Neural cell (in vitro differentiated cells): ENCODE measurements around the gene ADARB2. TPM values are rescaled to one million over a fixed set of nuclear protein-coding genes. Genes with fewer than 3 reads are reported as not detected.

Experiments used
- H2AFZ ChIP-seq: fragments of 200-600, 300-800 bp; sonication (generic), shearing (Covaris generic); 2 replicates; pipeline ENCODE4 v1.6.0; 2014; ENCODE audit warnings: low read depth, mild to moderate bottlenecking, antibody characterized with exemption, low read length, moderate library complexity
- H3F3A ChIP-seq: fragments of 200-600 bp; shearing (Covaris generic); 2 replicates; pipeline ENCODE4 v1.6.1; 2016; ENCODE audit warnings: mild to moderate bottlenecking, moderate library complexity, mixed read lengths, antibody characterized with exemption, low read length; ENCODE audit not compliant: insufficient read depth, poor library complexity, severe bottlenecking
- H3K27ac ChIP-seq: fragments of 200-600, 300-800 bp; sonication (generic), shearing (Covaris generic); 2 replicates; pipeline ENCODE4 v1.5.1; 2014; ENCODE audit warnings: mild to moderate bottlenecking, low read length, moderate library complexity
- H3K27me3 ChIP-seq: fragments of 300-800, 200-600 bp; sonication (generic), shearing (Covaris generic); 2 replicates; pipeline ENCODE4 v1.6.0; 2014; ENCODE audit warnings: mild to moderate bottlenecking, low read depth, low read length, moderate library complexity; ENCODE audit not compliant: insufficient read depth
- H3K36me3 ChIP-seq: fragments of 300-800, 200-600 bp; sonication (generic), shearing (Covaris generic); 2 replicates; pipeline ENCODE4 v1.5.1; 2014; ENCODE audit warnings: mild to moderate bottlenecking, antibody characterized with exemption, low read length, moderate library complexity; ENCODE audit not compliant: insufficient read depth
- H3K4me2 ChIP-seq: fragments of 300-800, 200-600 bp; sonication (generic), shearing (Covaris generic); 2 replicates; pipeline ENCODE4 v1.6.0; 2014; ENCODE audit warnings: mild to moderate bottlenecking, low read length
- H3K4me3 ChIP-seq: fragments of 300-800, 200-600 bp; sonication (generic), shearing (Covaris generic); 2 replicates; pipeline ENCODE4 v1.5.1; 2014; ENCODE audit warnings: mild to moderate bottlenecking, low read length, moderate library complexity
- H3K79me2 ChIP-seq: fragments of 200-600 bp; shearing (Covaris generic); replicated peaks from 2 replicates; pipeline ENCODE4 v1.6.0; 2014; ENCODE audit warnings: mild to moderate bottlenecking, low read length, moderate library complexity; ENCODE audit not compliant: insufficient read depth
- H3K9ac ChIP-seq: fragments of 300-800, 200-600 bp; sonication (generic), shearing (Covaris generic); 2 replicates; pipeline ENCODE4 v1.6.1; 2016; ENCODE audit warnings: mild to moderate bottlenecking, low read length, mixed read lengths
- H3K9me2 ChIP-seq: fragments of 200-600 bp; shearing (Covaris generic); 2 replicates; pipeline ENCODE4 v1.6.1; 2016; ENCODE audit warnings: mild to moderate bottlenecking, low read length, mixed read lengths; ENCODE audit not compliant: insufficient read depth
- H3K9me3 ChIP-seq: fragments of 200-600, 300-800 bp; sonication (generic), shearing (Covaris generic); 2 replicates; pipeline ENCODE4 v1.6.1; 2016; ENCODE audit warnings: mild to moderate bottlenecking, mixed run types, low read length, moderate library complexity, mixed read lengths
- H4K20me1 ChIP-seq: fragments of 200-600 bp; shearing (Covaris generic); 2 replicates; pipeline ENCODE4 v1.6.1; 2016; ENCODE audit warnings: mild to moderate bottlenecking, mixed run types; ENCODE audit not compliant: insufficient read depth
- EP300 ChIP-seq: fragments of 450-650 bp; conservative IDR thresholded peaks from 2 replicates; pipeline ENCODE4 v1.6.1; 2014; ENCODE audit warnings: antibody characterized with exemption, mild to moderate bottlenecking, moderate library complexity; ENCODE audit not compliant: poor library complexity, severe bottlenecking
- EZH2 ChIP-seq: fragments of 200-600, 300-800 bp; shearing (Covaris generic), sonication (generic); IDR thresholded peaks from 2 replicates; pipeline ENCODE4 v1.6.1; 2014; ENCODE audit warnings: antibody characterized with exemption, low read length, borderline replicate concordance, mild to moderate bottlenecking; ENCODE audit not compliant: insufficient read depth, poor library complexity, severe bottlenecking
- MXI1 ChIP-seq: fragments of 450-650 bp; conservative IDR thresholded peaks from 2 replicates; pipeline ENCODE4 v1.6.1; 2014; ENCODE audit warnings: antibody characterized with exemption, mild to moderate bottlenecking; ENCODE audit not compliant: poor library complexity, severe bottlenecking
- POLR2AphosphoS5 ChIP-seq: IDR thresholded peaks from 2 replicates; pipeline ENCODE4 v1.6.1; 2012
- RAD21 ChIP-seq: fragments of 450-650 bp; conservative IDR thresholded peaks from 2 replicates; pipeline ENCODE4 v1.6.1; 2014; ENCODE audit warnings: antibody characterized with exemption, mild to moderate bottlenecking, moderate library complexity
- SMC3 ChIP-seq: fragments of 450-650 bp; conservative IDR thresholded peaks from 2 replicates; pipeline ENCODE4 v1.6.1; 2014; ENCODE audit warnings: antibody characterized with exemption, mild to moderate bottlenecking, moderate library complexity; ENCODE audit not compliant: poor library complexity
- TAF1 ChIP-seq: IDR thresholded peaks from 2 replicates; pipeline ENCODE4 v1.6.1; 2012; ENCODE audit warnings: low read depth
- polyA plus RNA-seq: library from polyadenylated mRNA; depleted of rRNA; stranded (reverse); fragments of >200 nt; gene quantifications from 2 replicates; pipeline ENCODE4 v1.2.3, GENCODE V29; 2014
- TF ChIP-seq, protein P1 (sequence below): IDR thresholded peaks from 2 replicates; pipeline ENCODE4 v1.6.1; 2012; ENCODE audit warnings: borderline replicate concordance
- TF ChIP-seq, protein P2 (sequence below): fragments of 450-650 bp; IDR thresholded peaks from 2 replicates; pipeline ENCODE4 v1.5.1; 2014; ENCODE audit warnings: antibody characterized with exemption, mild to moderate bottlenecking, moderate library complexity; ENCODE audit not compliant: poor library complexity, severe bottlenecking

The ADARB2 gene
- polyA plus RNA-seq, 1 donor from 2014 or later = 3.6 TPM

DNA sequence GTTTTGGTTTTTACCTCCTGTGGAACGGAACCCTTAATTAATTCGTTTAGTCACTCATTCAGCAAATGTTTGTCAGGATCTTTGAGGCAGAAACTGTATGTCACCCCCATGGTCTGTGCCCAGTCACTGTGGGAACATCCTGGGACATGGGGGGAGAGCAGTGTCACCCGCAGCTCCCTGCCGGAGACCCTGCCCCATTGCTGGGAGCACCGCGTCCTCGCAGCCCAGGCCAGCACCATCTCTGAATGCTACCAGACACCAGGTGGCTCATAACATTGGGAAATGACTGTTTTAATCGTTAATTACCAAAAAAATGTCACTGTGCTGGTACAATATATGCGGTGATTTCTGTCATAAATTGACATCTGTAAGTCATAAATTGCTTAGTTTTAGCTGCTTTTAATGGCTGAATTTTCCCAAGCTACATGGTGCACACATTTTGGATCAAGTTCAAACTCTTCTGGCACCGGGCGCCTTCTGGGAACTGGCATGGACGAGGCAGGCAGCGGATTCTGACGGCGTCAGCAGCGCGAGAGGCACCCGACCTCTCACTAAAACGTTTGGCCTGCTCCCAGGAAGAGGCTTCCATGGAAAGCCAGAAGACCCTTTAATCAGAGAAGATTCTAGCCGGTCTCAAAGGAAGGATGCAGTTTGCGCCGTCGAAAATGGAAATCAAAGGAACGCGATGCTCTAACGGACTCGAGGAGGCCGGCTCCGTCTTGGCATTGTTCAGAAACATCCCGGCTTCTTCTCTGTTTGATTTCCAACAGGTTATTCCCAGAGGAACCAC is 184.2 kb downstream of the ADARB2 start:
- Histone ChIP-seq H3F3A (no peaks in the 10 kb centered on the region), H3K36me3 (no peaks in the 10 kb centered on the region), H4K20me1 (no peaks in the 10 kb centered on the region), H3K9ac (no peak overlapping the region), H3K9me2 (no peaks in the 10 kb centered on the region), H3K9me3 (no peaks in the 10 kb centered on the region), H3K4me3 (no peak overlapping the region), H3K4me2 (no peak overlapping the region), H3K79me2 (no peaks in the 10 kb centered on the region), H3K27ac (no peak overlapping the region), H2AFZ (no peak overlapping the region), H3K27me3 (no peaks in the 10 kb centered on the region)
- TF ChIP-seq POLR2AphosphoS5 (no peak), RAD21 (no peak), SMC3 (no peak), EP300 (no peak), EZH2 (no peak), TAF1 (no peak), MXI1 (no peak)
- TF ChIP-seq, protein P1, sequence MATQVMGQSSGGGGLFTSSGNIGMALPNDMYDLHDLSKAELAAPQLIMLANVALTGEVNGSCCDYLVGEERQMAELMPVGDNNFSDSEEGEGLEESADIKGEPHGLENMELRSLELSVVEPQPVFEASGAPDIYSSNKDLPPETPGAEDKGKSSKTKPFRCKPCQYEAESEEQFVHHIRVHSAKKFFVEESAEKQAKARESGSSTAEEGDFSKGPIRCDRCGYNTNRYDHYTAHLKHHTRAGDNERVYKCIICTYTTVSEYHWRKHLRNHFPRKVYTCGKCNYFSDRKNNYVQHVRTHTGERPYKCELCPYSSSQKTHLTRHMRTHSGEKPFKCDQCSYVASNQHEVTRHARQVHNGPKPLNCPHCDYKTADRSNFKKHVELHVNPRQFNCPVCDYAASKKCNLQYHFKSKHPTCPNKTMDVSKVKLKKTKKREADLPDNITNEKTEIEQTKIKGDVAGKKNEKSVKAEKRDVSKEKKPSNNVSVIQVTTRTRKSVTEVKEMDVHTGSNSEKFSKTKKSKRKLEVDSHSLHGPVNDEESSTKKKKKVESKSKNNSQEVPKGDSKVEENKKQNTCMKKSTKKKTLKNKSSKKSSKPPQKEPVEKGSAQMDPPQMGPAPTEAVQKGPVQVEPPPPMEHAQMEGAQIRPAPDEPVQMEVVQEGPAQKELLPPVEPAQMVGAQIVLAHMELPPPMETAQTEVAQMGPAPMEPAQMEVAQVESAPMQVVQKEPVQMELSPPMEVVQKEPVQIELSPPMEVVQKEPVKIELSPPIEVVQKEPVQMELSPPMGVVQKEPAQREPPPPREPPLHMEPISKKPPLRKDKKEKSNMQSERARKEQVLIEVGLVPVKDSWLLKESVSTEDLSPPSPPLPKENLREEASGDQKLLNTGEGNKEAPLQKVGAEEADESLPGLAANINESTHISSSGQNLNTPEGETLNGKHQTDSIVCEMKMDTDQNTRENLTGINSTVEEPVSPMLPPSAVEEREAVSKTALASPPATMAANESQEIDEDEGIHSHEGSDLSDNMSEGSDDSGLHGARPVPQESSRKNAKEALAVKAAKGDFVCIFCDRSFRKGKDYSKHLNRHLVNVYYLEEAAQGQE = no peak
- TF ChIP-seq, protein P2, sequence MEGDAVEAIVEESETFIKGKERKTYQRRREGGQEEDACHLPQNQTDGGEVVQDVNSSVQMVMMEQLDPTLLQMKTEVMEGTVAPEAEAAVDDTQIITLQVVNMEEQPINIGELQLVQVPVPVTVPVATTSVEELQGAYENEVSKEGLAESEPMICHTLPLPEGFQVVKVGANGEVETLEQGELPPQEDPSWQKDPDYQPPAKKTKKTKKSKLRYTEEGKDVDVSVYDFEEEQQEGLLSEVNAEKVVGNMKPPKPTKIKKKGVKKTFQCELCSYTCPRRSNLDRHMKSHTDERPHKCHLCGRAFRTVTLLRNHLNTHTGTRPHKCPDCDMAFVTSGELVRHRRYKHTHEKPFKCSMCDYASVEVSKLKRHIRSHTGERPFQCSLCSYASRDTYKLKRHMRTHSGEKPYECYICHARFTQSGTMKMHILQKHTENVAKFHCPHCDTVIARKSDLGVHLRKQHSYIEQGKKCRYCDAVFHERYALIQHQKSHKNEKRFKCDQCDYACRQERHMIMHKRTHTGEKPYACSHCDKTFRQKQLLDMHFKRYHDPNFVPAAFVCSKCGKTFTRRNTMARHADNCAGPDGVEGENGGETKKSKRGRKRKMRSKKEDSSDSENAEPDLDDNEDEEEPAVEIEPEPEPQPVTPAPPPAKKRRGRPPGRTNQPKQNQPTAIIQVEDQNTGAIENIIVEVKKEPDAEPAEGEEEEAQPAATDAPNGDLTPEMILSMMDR = no peak

DNA sequence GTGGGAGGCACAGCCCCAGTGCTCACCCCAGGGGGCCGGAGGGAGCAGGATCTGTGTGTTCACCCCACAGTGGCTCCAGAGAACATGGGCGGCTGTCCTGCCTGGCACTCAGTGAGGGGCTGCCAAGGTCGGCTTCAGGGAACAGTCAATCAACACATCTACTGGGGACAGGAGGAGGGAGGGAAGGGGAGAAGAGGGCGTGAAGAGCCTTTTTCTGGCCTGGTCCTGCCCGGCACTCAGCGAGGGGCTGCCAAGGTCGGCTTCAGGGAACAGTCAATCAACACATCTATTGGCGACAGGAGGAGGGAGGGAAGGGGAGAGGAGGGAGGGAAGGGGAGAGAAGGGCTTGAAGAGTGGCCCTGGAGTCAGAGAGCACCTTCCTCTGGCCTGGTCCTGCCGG is 184.9 kb downstream of the ADARB2 start:
- no peaks in the 10 kb centered on the region for H3K27me3 ChIP-seq
- H3K4me3 ChIP-seq = no peak overlapping the region
- H3K9me3 ChIP-seq = no peaks in the 10 kb centered on the region
- no peaks in the 10 kb centered on the region for H3K79me2 ChIP-seq
- no peaks in the 10 kb centered on the region for H3K9me2 ChIP-seq
- no peak overlapping the region for H3K27ac ChIP-seq
- H3F3A ChIP-seq = no peaks in the 10 kb centered on the region
- no peak overlapping the region for H2AFZ ChIP-seq
- no peaks in the 10 kb centered on the region for H4K20me1 ChIP-seq
- H3K36me3 ChIP-seq = no peaks in the 10 kb centered on the region
- H3K9ac ChIP-seq = no peak overlapping the region
- no peak for TF ChIP-seq EP300
- TF ChIP-seq, protein P2 = no peak
- no peak for TF ChIP-seq RAD21
- TF ChIP-seq EZH2 = no peak
- TF ChIP-seq SMC3 = no peak
- TF ChIP-seq POLR2AphosphoS5 = no peak
- TF ChIP-seq MXI1 = no peak
- TF ChIP-seq, protein P1 = no peak
- no peak for TF ChIP-seq TAF1
- no peak overlapping the region for H3K4me2 ChIP-seq
